ENCODE measurements around the gene SRRM2.

SRRM2 gene

GRCh38 chr16:2775131-2775716 lies 22.8 kb downstream of the SRRM2 start:
- in situ Hi-C loops (cut with HindIII; ENCODE audit: low sequenced_read_pairs): no loop called here

GRCh38 chr16:2775765-2776499 lies 23.5 kb downstream of the SRRM2 start:
- in situ Hi-C loops (cut with HindIII; ENCODE audit: low sequenced_read_pairs): no loop called here

- in situ Hi-C loops (cut with HindIII; ENCODE audit: low sequenced_read_pairs): no loop called here
These were observed 24.2 kb downstream of the SRRM2 start for GRCh38 chr16:2776500-2777139.

- in situ Hi-C loops (cut with HindIII; ENCODE audit: low sequenced_read_pairs): no loop called here
These were observed 24.9 kb downstream of the SRRM2 start, which contains the start of gene ELOB for GRCh38 chr16:2777231-2777902. Gene ELOB, minus strand, starts transcription at chr16:2777280. Its CDS starts 41 bp downstream, at chr16:2777239.

GRCh38 chr16:2777903-2778629 lies 25.6 kb downstream of the SRRM2 start:
- in situ Hi-C loops (cut with HindIII; ENCODE audit: low sequenced_read_pairs): no loop called here

- in situ Hi-C loops (cut with HindIII; ENCODE audit: low sequenced_read_pairs): no loop called here
These were observed 26.2 kb downstream of the SRRM2 start for GRCh38 chr16:2778630-2778958.

- in situ Hi-C loops (cut with HindIII; ENCODE audit: low sequenced_read_pairs): no loop called here
These were observed 26.9 kb downstream of the SRRM2 start for GRCh38 chr16:2779151-2779920.

GRCh38 chr16:2779978-2780898 lies 27.8 kb downstream of the SRRM2 start:
- in situ Hi-C loops (cut with HindIII; ENCODE audit: low sequenced_read_pairs): no loop called here

GRCh38 chr16:2782583-2783351 lies 30.3 kb downstream of the SRRM2 start:
- in situ Hi-C loops (cut with HindIII; ENCODE audit: low sequenced_read_pairs): no loop called here

- in situ Hi-C loops (cut with HindIII; ENCODE audit: low sequenced_read_pairs): no loop called here
These were observed 31.3 kb downstream of the SRRM2 start for GRCh38 chr16:2783581-2784357.

- in situ Hi-C loops (cut with HindIII; ENCODE audit: low sequenced_read_pairs): no loop called here
These were observed 32.1 kb downstream of the SRRM2 start for GRCh38 chr16:2784358-2785100.

GRCh38 chr16:2785101-2785991 lies 32.9 kb downstream of the SRRM2 start:
- in situ Hi-C loops (cut with HindIII; ENCODE audit: low sequenced_read_pairs): no loop called here

GRCh38 chr16:2786061-2786825 lies 33.8 kb downstream of the SRRM2 start:
- in situ Hi-C loops (cut with HindIII; ENCODE audit: low sequenced_read_pairs): no loop called here

- in situ Hi-C loops (cut with HindIII; ENCODE audit: low sequenced_read_pairs): no loop called here
These were observed 34.4 kb downstream of the SRRM2 start for GRCh38 chr16:2786826-2787151.

- in situ Hi-C loops (cut with HindIII; ENCODE audit: low sequenced_read_pairs): no loop called here
These were observed 35.0 kb downstream of the SRRM2 start, which contains the start of gene PRSS33 for GRCh38 chr16:2787406-2787805. Gene PRSS33, minus strand, starts transcription at chr16:2787560. Its CDS starts 1,013 bp downstream, at chr16:2786547.

Data from DLD1 (cell line).